LNCAP (cell line): Measurements from ENCODE around the gene OPRM1.

ENCODE experiments used
- CTCF ChIP-seq: fragments of 450-650 bp; IDR thresholded peaks from 2 replicates; pipeline ENCODE4 v1.5.1; 2017; ENCODE audit warnings: mild to moderate bottlenecking

OPRM1 gene

GRCh38 chr6:154058963-154059680 lies 20.1 kb downstream of the OPRM1 start:
- no peak for TF ChIP-seq CTCF

GRCh38 chr6:154060076-154060475 lies 21.0 kb downstream of the OPRM1 start:
- no peak for TF ChIP-seq CTCF

- no peak for TF ChIP-seq CTCF
Observed at GRCh38 chr6:154070041-154070440, 31.0 kb downstream of the OPRM1 start.

- no peak for TF ChIP-seq CTCF
Observed at GRCh38 chr6:154070657-154071056, 31.6 kb downstream of the OPRM1 start.

- no peak for TF ChIP-seq CTCF
Observed at GRCh38 chr6:154071236-154071635, 32.2 kb downstream of the OPRM1 start.

GRCh38 chr6:154071711-154072110 lies 32.7 kb downstream of the OPRM1 start:
- no peak for TF ChIP-seq CTCF

DNA sequence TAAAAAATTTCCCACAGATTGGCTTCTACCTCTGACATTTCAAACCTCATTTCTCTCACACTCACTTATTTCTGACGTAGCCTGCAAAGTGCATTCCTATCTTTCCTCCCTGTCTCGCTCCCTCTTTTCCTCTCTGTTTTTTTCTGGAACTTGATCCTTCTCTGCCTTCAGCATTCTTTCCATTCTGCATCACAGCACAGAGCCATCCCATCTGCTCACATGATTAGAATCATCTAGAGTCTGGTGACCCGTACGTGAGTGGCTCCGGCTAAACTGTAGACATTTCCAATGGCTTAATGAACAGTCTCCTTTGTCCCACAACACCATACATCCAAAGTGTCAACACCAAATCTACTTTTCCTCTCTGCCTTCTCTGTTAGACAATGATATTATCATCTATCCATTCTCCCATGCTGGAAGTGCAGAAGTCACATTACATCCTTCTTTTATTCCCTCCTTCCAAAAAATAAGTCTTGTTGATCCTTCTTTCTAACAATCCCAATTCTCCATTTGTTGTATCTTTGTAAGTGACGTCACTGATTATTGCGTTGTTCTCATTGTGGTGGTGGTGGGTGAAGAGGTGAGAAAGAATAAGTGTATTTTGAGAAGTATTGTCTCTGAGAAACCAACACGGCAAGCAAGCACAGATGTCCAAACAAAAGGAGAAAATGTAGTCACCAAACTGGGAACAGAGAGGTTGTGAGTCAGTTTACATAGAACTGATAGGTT lies 41.6 kb downstream of the OPRM1 start:
- no peak for TF ChIP-seq CTCF
